ENCODE data around the gene ROM1. TPM values are rescaled to one million over a fixed set of nuclear protein-coding genes. Genes with fewer than 3 reads are reported as not detected.

Gene ROM1
- total RNA-seq, 1 experiment from 2014 or later, result 3.1 TPM

Other genes starting within 250 kb of the ROM1 start
- gene SCGB1A1, start 194.2 kb upstream of the ROM1 start, total RNA-seq (2014; rRNA removed; shearing (Covaris generic)), result not detected in 2 replicates
- 306 and 345 TPM in 2 replicates for gene AHNAK, start 66.5 kb upstream of the ROM1 start, total RNA-seq (2014; rRNA removed; shearing (Covaris generic))
- gene EEF1G, start 39.4 kb upstream of the ROM1 start, total RNA-seq (2014; rRNA removed; shearing (Covaris generic)), result 1,705 and 1,743 TPM in 2 replicates
- 8.5 and 10.1 TPM in 2 replicates for gene TUT1, start 21.7 kb upstream of the ROM1 start, total RNA-seq (2014; rRNA removed; shearing (Covaris generic))
- gene MTA2, start 11.4 kb upstream of the ROM1 start, total RNA-seq (2014; rRNA removed; shearing (Covaris generic)), result 128 and 214 TPM in 2 replicates
- gene EML3, start 482 bp upstream of the ROM1 start, total RNA-seq (2014; rRNA removed; shearing (Covaris generic)), result 19.8 and 28.1 TPM in 2 replicates
- gene B3GAT3, start 8.7 kb downstream of the ROM1 start, total RNA-seq (2014; rRNA removed; shearing (Covaris generic)), result 82.5 and 145 TPM in 2 replicates
- gene GANAB, start 33.4 kb downstream of the ROM1 start, total RNA-seq (2014; rRNA removed; shearing (Covaris generic)), result 356 and 500 TPM in 2 replicates
- 26.6 and 26.8 TPM in 2 replicates for gene INTS5, start 40.0 kb downstream of the ROM1 start, total RNA-seq (2014; rRNA removed; shearing (Covaris generic))
- gene C11orf98, start 52.0 kb downstream of the ROM1 start, total RNA-seq (2014; rRNA removed; shearing (Covaris generic)), result 103 and 121 TPM in 2 replicates
- 9.8 and 15.7 TPM in 2 replicates for gene CSKMT, start 52.1 kb downstream of the ROM1 start, total RNA-seq (2014; rRNA removed; shearing (Covaris generic))
- gene UQCC3, start 58.4 kb downstream of the ROM1 start, total RNA-seq (2014; rRNA removed; shearing (Covaris generic)), result 14.9 and 30.6 TPM in 2 replicates
- 2.1 and 10.1 TPM in 2 replicates for gene LBHD1, start 59.0 kb downstream of the ROM1 start, total RNA-seq (2014; rRNA removed; shearing (Covaris generic))
- gene UBXN1, start 65.8 kb downstream of the ROM1 start, total RNA-seq (2014; rRNA removed; shearing (Covaris generic)), result 162 and 208 TPM in 2 replicates
- gene LRRN4CL, start 76.3 kb downstream of the ROM1 start, total RNA-seq (2014; rRNA removed; shearing (Covaris generic)), result 0.55 and 0.85 TPM in 2 replicates
- 51.4 and 138 TPM in 2 replicates for gene BSCL2, start 94.2 kb downstream of the ROM1 start, total RNA-seq (2014; rRNA removed; shearing (Covaris generic))
- gene GNG3, start 94.4 kb downstream of the ROM1 start, total RNA-seq (2014; rRNA removed; shearing (Covaris generic)), result not detected in 2 replicates
- gene HNRNPUL2, start 114.2 kb downstream of the ROM1 start, total RNA-seq (2014; rRNA removed; shearing (Covaris generic)), result 9.8 and 18.6 TPM in 2 replicates
- gene TTC9C, start 115.2 kb downstream of the ROM1 start, total RNA-seq (2014; rRNA removed; shearing (Covaris generic)), result 47.6 and 51.3 TPM in 2 replicates
- gene ZBTB3, start 140.9 kb downstream of the ROM1 start, total RNA-seq (2014; rRNA removed; shearing (Covaris generic)), result 8.3 and 10.8 TPM in 2 replicates
- gene POLR2G, start 148.3 kb downstream of the ROM1 start, total RNA-seq (2014; rRNA removed; shearing (Covaris generic)), result 224 and 259 TPM in 2 replicates
- gene TAF6L, start 158.1 kb downstream of the ROM1 start, total RNA-seq (2014; rRNA removed; shearing (Covaris generic)), result 19.7 and 28.9 TPM in 2 replicates
- 92.8 and 131 TPM in 2 replicates for gene TMEM179B, start 174.1 kb downstream of the ROM1 start, total RNA-seq (2014; rRNA removed; shearing (Covaris generic))
- gene TMEM223, start 178.7 kb downstream of the ROM1 start, total RNA-seq (2014; rRNA removed; shearing (Covaris generic)), result 39.7 and 42.4 TPM in 2 replicates
- gene NXF1, start 192.2 kb downstream of the ROM1 start, total RNA-seq (2014; rRNA removed; shearing (Covaris generic)), result 33.6 and 33.8 TPM in 2 replicates
- 45.7 and 45.8 TPM in 2 replicates for gene STX5, start 218.8 kb downstream of the ROM1 start, total RNA-seq (2014; rRNA removed; shearing (Covaris generic))
- gene TEX54, start 219.6 kb downstream of the ROM1 start, total RNA-seq (2014; rRNA removed; shearing (Covaris generic)), result not detected in 2 replicates
- gene WDR74, start 226.3 kb downstream of the ROM1 start, total RNA-seq (2014; rRNA removed; shearing (Covaris generic)), result 97.4 and 102 TPM in 2 replicates

Measured in SJSA1 (cell line).